Measurements from ENCODE around the gene TGFBR3.

The TGFBR3 gene

GRCh38 chr1:91913018-91913417 is 27.1 kb upstream of the TGFBR3 start:
- H3K36me3 ChIP-seq (ENCODE audit: control insufficient read depth in 2 of 2, insufficient read depth in 1 of 2, low read length in 2 of 2), result no peaks in the 10 kb centered on the region
- no peak overlapping the region for H3K4me3 ChIP-seq (ENCODE audit: low read depth, low read length)
- H3K9me3 ChIP-seq (ENCODE audit: control insufficient read depth, insufficient read depth, low read depth, low read length), result no peaks in the 10 kb centered on the region
- H3K4me1 ChIP-seq (ENCODE audit: control insufficient read depth, insufficient read depth, low read length), result no peaks in the 10 kb centered on the region
- H3K27ac ChIP-seq (ENCODE audit: extremely low read depth, low read depth, low read length), result no peak overlapping the region
- CTCF ChIA-PET, result no interaction called here
- no peak for TF ChIP-seq ZNF518A (tag by site-specific recombination; conservative IDR thresholded peaks at IDR 0.05; ENCODE audit: low read depth)
- TF ChIP-seq ZBTB20 (tag by site-specific recombination; IDR thresholded peaks at IDR 0.05), result no peak
- no peak for TF ChIP-seq ZNF391 (tag by site-specific recombination; IDR thresholded peaks at IDR 0.05; ENCODE audit: borderline replicate concordance, low read depth)
- no peak for TF ChIP-seq PRDM2 (tag by site-specific recombination; IDR thresholded peaks at IDR 0.05; ENCODE audit: borderline replicate concordance)
- no peak for TF ChIP-seq ZNF354C (tag by site-specific recombination; IDR thresholded peaks at IDR 0.05; ENCODE audit: borderline replicate concordance, low read depth)
- TF ChIP-seq BCL11B (tag by site-specific recombination; IDR thresholded peaks at IDR 0.05; ENCODE audit: low read depth), result no peak
- POLR2A ChIA-PET, result no interaction called here

DNA sequence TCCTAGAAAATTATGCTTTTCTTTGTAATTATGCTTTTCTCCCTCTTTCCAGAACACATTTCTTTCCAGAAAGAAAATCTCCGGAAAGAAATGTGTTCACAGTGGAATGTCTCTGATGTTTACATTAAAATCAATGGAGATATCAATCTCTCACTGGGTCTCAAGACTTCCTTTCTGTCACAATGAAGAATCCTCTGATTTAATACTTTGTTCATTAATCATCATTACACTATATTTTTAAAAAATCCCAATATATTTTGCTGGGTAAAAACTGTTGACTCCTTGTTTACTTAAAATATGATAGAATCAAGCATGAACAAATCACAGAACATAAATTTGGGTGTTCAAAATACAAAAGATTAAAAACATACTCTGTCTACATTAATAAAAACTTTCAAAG is 26.3 kb upstream of the TGFBR3 start:
- no peaks in the 10 kb centered on the region for H3K9me3 ChIP-seq (ENCODE audit: control insufficient read depth, insufficient read depth, low read depth, low read length)
- no peaks in the 10 kb centered on the region for H3K4me1 ChIP-seq (ENCODE audit: control insufficient read depth, insufficient read depth, low read length)
- H3K27ac ChIP-seq (ENCODE audit: extremely low read depth, low read depth, low read length), result no peak overlapping the region
- ChIA-PET CTCF (no interaction called here), POLR2A (no interaction called here)
- no peak overlapping the region for H3K4me3 ChIP-seq (ENCODE audit: low read depth, low read length)
- H3K36me3 ChIP-seq (ENCODE audit: control insufficient read depth in 2 of 2, insufficient read depth in 1 of 2, low read length in 2 of 2), result no peaks in the 10 kb centered on the region; a peak in 1 of 3 replicates
- TF ChIP-seq ZNF48 (tag by site-specific recombination; IDR thresholded peaks at IDR 0.05) (no peak), KLF8 (tag by site-specific recombination; IDR thresholded peaks at IDR 0.05) (no peak), ZNF555 (tag by site-specific recombination; conservative IDR thresholded peaks at IDR 0.05) (no peak), ZNF623 (tag by site-specific recombination; IDR thresholded peaks at IDR 0.05) (no peak), ZNF529 (tag by site-specific recombination; IDR thresholded peaks at IDR 0.05; ENCODE audit: insufficient replicate concordance) (no peak), ZNF544 (tag by site-specific recombination; IDR thresholded peaks at IDR 0.05) (no peak), ZNF639 (tag by site-specific recombination; IDR thresholded peaks at IDR 0.05) (no peak), ZNF10 (tag by site-specific recombination; IDR thresholded peaks at IDR 0.05) (no peak), ZFP3 (tag by site-specific recombination; IDR thresholded peaks at IDR 0.05; ENCODE audit: low read depth) (no peak), WT1 (tag by site-specific recombination; IDR thresholded peaks at IDR 0.05) (no peak), ZNF202 (tag by site-specific recombination; IDR thresholded peaks at IDR 0.05; ENCODE audit: borderline replicate concordance) (no peak), ZNF404 (tag by site-specific recombination; IDR thresholded peaks at IDR 0.05) (no peak), ZNF19 (tag by site-specific recombination; IDR thresholded peaks at IDR 0.05; ENCODE audit: low read depth) (no peak)
- TF ChIP-seq, protein P1, sequence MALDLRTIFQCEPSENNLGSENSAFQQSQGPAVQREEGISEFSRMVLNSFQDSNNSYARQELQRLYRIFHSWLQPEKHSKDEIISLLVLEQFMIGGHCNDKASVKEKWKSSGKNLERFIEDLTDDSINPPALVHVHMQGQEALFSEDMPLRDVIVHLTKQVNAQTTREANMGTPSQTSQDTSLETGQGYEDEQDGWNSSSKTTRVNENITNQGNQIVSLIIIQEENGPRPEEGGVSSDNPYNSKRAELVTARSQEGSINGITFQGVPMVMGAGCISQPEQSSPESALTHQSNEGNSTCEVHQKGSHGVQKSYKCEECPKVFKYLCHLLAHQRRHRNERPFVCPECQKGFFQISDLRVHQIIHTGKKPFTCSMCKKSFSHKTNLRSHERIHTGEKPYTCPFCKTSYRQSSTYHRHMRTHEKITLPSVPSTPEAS (tag by site-specific recombination; IDR thresholded peaks at IDR 0.05), result no peak
- TF ChIP-seq, protein P2, sequence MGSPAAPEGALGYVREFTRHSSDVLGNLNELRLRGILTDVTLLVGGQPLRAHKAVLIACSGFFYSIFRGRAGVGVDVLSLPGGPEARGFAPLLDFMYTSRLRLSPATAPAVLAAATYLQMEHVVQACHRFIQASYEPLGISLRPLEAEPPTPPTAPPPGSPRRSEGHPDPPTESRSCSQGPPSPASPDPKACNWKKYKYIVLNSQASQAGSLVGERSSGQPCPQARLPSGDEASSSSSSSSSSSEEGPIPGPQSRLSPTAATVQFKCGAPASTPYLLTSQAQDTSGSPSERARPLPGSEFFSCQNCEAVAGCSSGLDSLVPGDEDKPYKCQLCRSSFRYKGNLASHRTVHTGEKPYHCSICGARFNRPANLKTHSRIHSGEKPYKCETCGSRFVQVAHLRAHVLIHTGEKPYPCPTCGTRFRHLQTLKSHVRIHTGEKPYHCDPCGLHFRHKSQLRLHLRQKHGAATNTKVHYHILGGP (tag by site-specific recombination; IDR thresholded peaks at IDR 0.05), result no peak
